HG03460 (cell line): ENCODE data around the gene KIF16B.

Experiments used
- ATAC-seq: cut with Tn5 transposase; IDR thresholded peaks from one replicate; pipeline ENCODE4 v1.9.1; 2021; ENCODE audit not compliant: unreplicated experiment

KIF16B gene

DNA sequence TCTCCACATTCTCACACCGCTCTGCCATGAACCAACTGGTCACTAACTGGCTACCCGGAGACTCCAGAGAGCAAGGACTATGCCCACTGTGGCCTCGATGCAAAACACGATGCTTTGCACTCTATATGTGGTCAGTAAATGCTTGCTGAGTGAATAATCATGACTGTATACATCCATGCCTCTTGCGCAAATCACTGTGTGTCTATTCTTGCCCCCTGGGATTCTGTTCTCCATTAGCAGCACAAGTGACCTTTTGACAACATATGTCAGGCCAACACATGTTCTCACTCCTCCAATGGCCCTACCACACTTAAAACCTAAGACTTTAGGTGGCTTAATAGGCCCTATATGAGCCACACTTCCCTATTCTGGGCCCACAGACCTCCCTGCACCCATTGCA is 16.9 kb downstream of the KIF16B start:
- no peak for ATAC-seq

DNA sequence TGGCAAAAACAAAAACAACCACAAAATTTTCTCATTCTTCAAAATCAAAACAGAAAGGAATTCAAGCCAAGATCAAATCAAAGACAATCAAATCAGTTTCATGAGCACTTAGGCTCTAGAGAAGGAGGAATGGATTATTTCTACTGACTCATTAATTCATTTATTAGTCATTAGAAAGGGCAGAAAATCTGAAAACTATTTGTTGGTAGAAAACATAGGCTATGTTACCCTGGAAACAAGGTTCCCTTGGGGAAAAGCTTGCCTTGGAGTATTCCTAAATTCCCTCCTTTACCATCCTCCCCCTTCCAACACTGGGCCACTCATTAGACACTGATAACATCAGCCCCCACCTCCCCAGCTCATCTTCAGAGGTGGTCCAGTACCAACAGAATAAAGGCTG is 17.5 kb downstream of the KIF16B start:
- no peak for ATAC-seq

DNA sequence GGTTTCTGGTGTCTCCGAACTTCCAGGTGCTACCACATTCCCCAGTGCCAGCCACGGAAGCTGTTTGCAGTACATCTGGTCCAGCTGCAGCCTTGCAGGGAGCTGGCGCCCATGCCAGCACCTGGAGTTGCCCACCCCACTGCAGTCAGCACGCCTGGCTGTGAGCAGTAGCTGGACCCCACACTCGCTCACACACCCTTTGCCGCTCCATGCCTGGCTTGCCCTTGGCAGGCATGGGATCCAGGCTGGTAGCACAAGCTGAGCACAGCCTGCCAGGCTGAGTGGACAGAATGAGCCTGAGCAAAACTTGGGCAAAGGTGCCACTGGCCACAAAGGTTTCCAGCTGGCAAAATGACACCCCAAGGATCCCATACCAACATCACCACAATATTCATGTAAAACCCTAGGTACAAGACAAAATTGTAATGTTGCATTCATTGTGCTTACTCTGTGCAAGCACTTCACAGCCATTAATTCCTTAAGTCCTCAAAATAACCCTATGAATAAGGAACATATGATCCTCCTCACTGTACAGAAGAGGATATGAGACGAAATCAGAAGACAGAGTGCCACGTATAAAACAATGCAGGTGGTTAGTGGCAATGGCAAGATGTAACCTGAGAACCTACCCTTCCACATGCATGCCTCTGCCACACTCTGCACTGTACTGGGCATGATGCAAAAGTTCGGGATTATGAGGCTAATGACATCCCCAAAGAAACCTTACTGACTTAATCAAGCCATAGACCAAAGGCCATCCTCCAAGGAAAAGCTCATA is 18.3 kb downstream of the KIF16B start:
- ATAC-seq = no peak

GRCh38 chr20:16553684-16554083 is 19.6 kb downstream of the KIF16B start:
- no peak for ATAC-seq

DNA sequence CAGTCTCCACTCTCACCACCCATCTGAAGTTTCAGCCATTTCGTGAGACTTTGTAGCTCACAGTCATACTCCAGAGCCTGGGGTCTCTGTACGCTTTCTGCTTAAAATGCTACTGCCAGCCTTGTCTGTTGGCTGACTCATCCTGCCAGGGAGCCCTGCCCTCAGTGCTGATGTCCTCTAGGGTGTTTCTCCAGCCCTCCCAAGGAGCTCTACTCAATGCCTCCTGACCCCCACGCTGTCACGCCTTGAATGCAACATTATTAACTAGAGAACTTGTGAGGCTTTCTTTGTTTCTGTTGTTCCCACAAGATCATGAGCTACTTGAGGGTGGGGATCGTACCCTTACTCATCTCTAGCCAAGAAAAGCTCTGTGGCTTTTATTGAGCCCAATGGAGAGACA is 20.1 kb downstream of the KIF16B start:
- no peak for ATAC-seq

GRCh38 chr20:16552015-16552414 is 21.2 kb downstream of the KIF16B start:
- ATAC-seq = no peak

GRCh38 chr20:16551607-16552006 is 21.6 kb downstream of the KIF16B start:
- ATAC-seq = no peak

- ATAC-seq = no peak
Measured at GRCh38 chr20:16548068-16548672, 25.1 kb downstream of the KIF16B start.

DNA sequence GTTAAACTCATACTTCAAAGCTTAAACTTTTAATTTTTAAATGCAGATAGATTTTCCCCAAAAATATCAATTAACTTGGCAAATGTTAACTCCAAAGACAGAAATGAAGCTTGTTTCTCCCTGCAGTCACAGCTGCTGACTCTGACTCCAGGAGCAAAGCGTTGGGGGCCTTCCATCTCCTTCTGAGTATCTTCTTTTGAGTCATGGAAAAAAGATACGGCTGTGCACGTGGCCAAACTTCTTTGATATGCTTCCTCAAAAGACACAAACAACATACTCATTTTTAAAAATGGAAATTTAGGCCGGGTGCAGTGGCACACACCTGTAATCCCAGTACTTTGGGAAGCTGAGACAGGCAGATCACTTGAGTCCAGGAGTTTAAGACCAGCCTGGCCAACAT is 28.3 kb downstream of the KIF16B start:
- ATAC-seq = no peak

DNA sequence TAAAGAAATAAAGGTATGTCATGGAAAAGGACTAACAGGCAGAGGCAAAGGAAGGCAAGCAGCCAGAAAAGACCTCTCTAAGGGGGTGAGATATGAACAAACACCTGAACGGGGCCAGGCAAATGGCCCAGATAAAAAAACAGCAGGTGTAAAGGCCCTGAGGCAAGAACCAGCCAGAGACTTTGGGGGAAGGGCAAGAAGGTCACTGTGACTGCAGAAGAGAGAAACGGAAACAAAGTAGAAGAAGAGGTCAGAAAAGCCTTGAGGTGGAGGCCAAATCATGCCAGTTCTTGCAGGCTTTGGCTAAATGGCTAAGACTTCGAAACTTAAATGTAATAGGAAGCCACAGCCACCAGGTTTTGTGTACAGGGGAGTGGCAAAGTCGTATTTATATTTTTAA is 30.8 kb downstream of the KIF16B start:
- no peak for ATAC-seq

DNA sequence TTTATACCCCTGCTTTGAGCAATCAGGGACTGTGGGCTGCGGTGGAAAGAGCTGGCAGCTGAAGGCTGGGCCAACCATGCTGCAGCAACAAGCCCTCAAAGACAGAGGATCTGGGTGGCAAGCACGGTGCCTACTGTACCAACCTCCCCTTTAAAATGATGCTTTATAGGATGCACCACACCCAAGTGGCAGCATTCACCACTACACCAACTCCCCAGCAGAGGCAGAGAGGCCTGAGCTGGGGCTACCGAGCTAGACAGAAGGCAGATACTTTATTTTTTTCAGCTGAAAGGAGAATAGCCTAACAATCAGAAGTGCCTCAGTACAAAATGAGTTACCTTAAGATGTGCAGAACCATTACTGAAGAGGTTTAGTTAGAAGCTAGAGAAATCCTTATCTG is 31.4 kb downstream of the KIF16B start:
- ATAC-seq = no peak

DNA sequence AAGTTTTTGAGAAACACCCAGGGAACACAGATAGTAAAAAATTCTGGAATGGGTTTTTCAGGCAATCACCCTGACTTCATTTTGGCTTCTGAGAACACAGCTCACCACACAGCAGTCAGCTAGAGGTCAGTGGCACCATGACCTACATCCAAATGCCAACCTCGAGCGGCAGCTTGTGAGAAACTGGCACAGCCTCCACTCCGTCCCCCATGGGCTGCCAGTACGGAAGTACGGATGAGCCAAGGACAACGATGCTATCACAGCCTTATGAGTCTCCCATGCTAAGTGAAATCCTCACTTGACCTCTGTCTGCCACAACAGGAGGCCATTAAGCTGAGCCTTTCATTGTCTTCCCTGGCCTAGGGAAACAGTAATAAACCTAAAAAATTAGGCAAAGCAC is 32.0 kb downstream of the KIF16B start:
- ATAC-seq = no peak

- no peak for ATAC-seq
Measured at GRCh38 chr20:16539280-16540021, 33.8 kb downstream of the KIF16B start.

- no peak for ATAC-seq
Measured at GRCh38 chr20:16538779-16539178, 34.5 kb downstream of the KIF16B start.

DNA sequence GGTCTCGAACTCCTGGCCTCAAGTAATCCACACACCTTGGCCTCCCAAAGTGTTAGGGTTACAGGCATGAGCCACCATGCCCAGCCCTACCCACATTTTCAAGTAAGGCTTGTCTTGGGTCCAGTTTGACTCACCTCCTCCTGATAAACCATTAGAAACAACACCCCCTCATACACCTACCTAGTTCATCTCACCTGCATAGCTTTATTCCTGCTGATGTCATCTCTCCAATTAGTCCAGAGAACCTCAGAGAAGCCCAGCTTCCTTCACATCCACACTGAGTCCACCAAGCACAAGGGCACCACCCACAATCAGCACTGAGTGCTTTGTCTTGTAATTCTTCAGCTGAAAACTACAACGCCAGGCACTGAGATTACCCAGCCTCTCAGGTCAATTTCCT is 35.3 kb downstream of the KIF16B start:
- no peak for ATAC-seq

DNA sequence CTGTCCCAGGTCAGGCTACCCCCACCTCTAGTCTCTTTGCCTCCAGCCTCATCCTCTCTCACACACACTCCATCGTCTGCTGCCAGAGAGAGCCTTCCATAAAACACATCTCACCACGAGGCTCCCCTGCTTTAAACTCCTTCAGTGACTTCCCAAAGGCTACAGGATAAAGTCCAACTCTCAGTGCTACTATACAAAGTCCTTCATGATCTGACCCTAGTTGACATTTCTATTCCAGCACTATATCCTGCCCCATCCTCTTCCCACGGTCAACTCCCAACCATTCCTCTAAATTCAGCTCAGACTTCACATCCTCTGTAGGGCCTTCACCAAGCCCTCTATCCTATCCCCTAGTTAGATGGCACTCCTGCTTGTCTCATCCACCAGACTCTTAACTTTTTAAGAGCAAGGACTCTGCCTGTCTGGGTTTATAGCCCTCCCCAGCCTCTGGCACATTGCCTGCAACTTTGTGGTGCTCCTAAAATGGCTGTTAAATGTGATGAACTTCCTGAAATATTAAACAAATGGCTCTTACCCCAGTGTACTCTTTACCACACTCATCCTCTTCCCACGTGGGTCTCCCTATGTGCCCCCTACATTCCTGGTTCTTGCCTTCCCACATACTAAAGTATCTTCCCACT is 36.1 kb downstream of the KIF16B start:
- no peak for ATAC-seq

- no peak for ATAC-seq
Measured at GRCh38 chr20:16535277-16535676, 38.0 kb downstream of the KIF16B start.

DNA sequence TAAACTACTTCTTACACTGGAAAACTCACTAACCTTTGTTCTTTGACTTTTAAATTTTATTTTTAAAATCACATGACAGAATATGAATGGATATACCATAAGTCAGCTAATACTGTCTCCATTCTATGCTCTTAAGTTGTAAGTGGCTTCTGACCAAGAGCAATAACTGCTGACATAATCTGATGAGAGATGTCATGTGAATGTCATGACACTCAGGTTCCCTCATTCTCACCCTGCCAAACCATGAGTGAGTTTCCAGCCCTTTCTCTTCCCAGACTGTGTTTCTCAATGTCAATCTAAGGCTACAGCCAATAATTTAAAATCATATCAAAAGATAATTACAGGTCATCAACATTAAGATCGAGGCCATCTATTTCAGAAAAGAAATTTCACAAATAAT is 39.7 kb downstream of the KIF16B start:
- no peak for ATAC-seq

- no peak for ATAC-seq
Measured at GRCh38 chr20:16531485-16531884, 41.8 kb downstream of the KIF16B start.

DNA sequence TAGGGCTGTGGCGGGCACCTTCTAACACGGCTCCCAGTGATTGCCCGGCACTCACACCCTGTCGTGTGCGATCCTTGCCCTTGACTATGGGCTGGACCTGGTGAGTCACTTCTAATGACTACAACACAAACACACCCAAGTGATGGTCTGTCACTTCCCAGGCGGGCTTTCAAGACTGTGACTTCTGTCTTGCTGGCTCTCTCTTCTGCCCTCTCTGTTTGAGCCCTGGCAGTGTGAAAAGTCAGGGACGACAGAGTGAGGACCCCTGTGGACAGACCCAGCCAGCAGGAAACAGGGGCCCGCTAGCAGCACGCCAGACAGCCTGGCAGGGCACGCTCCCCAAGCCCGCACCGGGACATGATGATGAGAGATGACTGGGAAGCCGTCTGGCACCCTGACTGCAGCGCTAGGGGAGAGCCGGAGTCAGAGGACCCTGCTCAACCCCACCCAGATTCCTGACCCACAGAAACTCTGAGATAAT is 43.0 kb downstream of the KIF16B start:
- no peak for ATAC-seq

DNA sequence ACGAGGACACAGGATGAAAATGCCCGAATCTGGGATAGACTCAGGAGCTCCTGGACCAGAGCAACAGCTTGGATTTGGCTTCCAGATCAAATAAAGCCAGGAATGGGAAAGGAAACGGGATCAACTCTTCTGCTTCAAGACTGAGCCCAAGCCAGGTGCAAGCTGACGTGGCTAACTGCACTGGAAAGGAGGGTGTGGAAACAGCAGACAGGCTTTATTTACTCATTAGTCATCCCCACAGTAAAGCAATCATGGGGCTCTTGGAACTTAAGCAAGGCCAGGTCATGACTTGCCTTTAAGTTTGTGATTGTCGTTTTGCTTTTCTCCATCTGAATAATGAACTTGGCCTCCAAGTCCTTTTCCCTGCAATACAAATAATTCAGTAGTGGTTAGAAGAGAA is 45.2 kb downstream of the KIF16B start:
- ATAC-seq = no peak

DNA sequence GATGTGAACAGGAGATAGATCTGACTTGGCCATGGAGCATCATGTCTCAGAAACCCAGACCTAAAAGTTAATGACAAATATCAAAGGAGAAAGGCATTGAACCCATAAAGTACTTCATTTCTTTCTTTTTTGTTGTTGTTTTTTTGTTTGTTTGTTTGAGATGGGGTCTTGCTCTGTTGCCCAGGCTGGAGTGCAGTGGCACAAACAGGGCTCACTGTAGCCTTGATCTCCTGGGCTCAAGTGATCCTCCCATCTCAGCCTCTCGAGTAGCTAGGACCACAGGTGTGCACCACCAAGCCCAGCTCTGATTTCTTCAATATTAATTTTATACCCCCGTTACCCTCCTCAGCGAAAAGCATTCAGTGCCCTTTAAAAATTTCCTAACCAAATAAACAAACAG is 45.8 kb downstream of the KIF16B start:
- ATAC-seq = no peak
